Fibroblast of lung (primary cell): Measurements from ENCODE around the gene DYNLL2.

Experiments
- EZH2 ChIP-seq: IDR thresholded peaks from 2 replicates; pipeline ENCODE4 v1.5.1; 2012; ENCODE audit warnings: low read length, control low read depth, mild to moderate bottlenecking; ENCODE audit errors: missing control alignments
- TF ChIP-seq, protein P1 (sequence below), 2 donors: IDR thresholded peaks in 1 of 2; conservative IDR thresholded peaks in 1 of 2; 1 replicate in 1 of 2; 2 replicates in 1 of 2; pipeline ENCODE4 v1.5.1; 2011 to 2012; ENCODE audit warnings: low read length in 2 of 2, control low read depth in 1 of 2, inconsistent platforms in 1 of 2, low read depth in 1 of 2, mild to moderate bottlenecking in 1 of 2

DNA sequence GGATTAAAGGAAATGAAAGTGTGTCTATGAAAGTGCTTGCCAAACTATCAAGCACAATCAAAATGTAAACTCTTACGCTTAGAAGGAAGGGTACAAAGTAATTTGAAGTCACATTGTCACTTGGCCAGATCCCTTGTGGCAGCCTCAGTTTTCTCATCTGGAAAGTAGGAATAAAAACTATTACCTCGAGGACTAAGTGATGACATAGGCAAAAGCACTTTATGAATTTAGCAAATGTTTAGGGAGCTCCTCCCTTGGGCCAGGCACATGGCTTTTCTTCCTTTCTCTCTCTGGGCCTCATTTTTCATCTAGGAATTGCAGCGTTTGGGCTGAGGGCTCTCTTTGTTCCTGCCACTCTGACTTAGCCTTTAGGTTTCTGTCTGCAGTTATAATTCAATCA lies 28.5 kb downstream of the DYNLL2 start:
- TF ChIP-seq, protein P1, sequence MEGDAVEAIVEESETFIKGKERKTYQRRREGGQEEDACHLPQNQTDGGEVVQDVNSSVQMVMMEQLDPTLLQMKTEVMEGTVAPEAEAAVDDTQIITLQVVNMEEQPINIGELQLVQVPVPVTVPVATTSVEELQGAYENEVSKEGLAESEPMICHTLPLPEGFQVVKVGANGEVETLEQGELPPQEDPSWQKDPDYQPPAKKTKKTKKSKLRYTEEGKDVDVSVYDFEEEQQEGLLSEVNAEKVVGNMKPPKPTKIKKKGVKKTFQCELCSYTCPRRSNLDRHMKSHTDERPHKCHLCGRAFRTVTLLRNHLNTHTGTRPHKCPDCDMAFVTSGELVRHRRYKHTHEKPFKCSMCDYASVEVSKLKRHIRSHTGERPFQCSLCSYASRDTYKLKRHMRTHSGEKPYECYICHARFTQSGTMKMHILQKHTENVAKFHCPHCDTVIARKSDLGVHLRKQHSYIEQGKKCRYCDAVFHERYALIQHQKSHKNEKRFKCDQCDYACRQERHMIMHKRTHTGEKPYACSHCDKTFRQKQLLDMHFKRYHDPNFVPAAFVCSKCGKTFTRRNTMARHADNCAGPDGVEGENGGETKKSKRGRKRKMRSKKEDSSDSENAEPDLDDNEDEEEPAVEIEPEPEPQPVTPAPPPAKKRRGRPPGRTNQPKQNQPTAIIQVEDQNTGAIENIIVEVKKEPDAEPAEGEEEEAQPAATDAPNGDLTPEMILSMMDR (conservative IDR thresholded peaks at IDR 0.05 in 1 of 2, IDR thresholded peaks at IDR 0.05 in 1 of 2; ENCODE audit: low read depth in 1 of 2, low read length in 2 of 2) = no peak
- TF ChIP-seq EZH2 = no peak
